ENCODE measurements around the gene SNTG2.

- no peak for TF ChIP-seq POLR2AphosphoS5 (IDR thresholded peaks at IDR 0.05; ENCODE audit: borderline replicate concordance, low read depth, low read length)
- no peak for TF ChIP-seq EZH2 (IDR thresholded peaks at IDR 0.05)
Measured at GRCh38 chr2:1237783-1238182, 287.1 kb downstream of the SNTG2 start.
